Stimulated activated CD4-positive, alpha-beta T cell treated with anti-CD3 and anti-CD28 coated beads, Interleukin-12 subunit alpha, Interleukin-12 subunit beta, amount 100 ng/mL, for 24 hours (primary cell): ENCODE data around the gene QARS1.

Source experiments
- DNase-seq, 2 experiments: peaks; one replicate each; pipeline ENCODE4 v3.0.0-alpha.2; 2020; ENCODE audit warnings: low read depth in 2 of 2

The QARS1 gene

GRCh38 chr3:49104427-49105291 is at the start of gene QARS1:
TSS of gene QARS1 (minus strand) at chr3:49104757. CDS start at chr3:49104733, 24 bp downstream.
- DNase-seq = peak; percentile 77 to 87

GRCh38 chr3:49153349-49153912 is 48.9 kb upstream of the QARS1 start:
- no peak for DNase-seq

- DNase-seq = no peak
These were observed 47.1 kb upstream of the QARS1 start for GRCh38 chr3:49151610-49152009.

GRCh38 chr3:49148159-49148558 is 43.6 kb upstream of the QARS1 start:
- no peak for DNase-seq

GRCh38 chr3:49140080-49140479 is 35.5 kb upstream of the QARS1 start:
- DNase-seq = no peak

GRCh38 chr3:49135499-49135898 is 30.9 kb upstream of the QARS1 start:
- DNase-seq = no peak

- no peak for DNase-seq
These were observed 30.1 kb upstream of the QARS1 start for GRCh38 chr3:49134471-49135265.

GRCh38 chr3:49133226-49133951 is 28.8 kb upstream of the QARS1 start:
- no peak for DNase-seq

- no peak for DNase-seq
These were observed 28.1 kb upstream of the QARS1 start, which contains the start of gene LAMB2 for GRCh38 chr3:49132437-49133225. TSS of gene LAMB2 (minus strand) at chr3:49133050. CDS start at chr3:49132867, 183 bp downstream.

- no peak for DNase-seq
These were observed 27.5 kb upstream of the QARS1 start for GRCh38 chr3:49132073-49132436.

- no peak for DNase-seq
These were observed 27.0 kb upstream of the QARS1 start for GRCh38 chr3:49131576-49131975.

- DNase-seq = no peak
These were observed 26.5 kb upstream of the QARS1 start for GRCh38 chr3:49131040-49131439.

GRCh38 chr3:49124991-49125670 is 20.6 kb upstream of the QARS1 start:
- no peak for DNase-seq

GRCh38 chr3:49124203-49124602 is 19.6 kb upstream of the QARS1 start:
- DNase-seq = no peak

GRCh38 chr3:49123687-49124086 is 19.1 kb upstream of the QARS1 start:
- no peak for DNase-seq

GRCh38 chr3:49122886-49123545 is 18.5 kb upstream of the QARS1 start:
- no peak for DNase-seq

GRCh38 chr3:49122451-49122850 is 17.9 kb upstream of the QARS1 start:
- no peak for DNase-seq

GRCh38 chr3:49122022-49122421 is 17.5 kb upstream of the QARS1 start:
- no peak for DNase-seq

GRCh38 chr3:49121132-49121736 is 16.7 kb upstream of the QARS1 start:
- no peak for DNase-seq
